Activated CD8-positive, alpha-beta T cell treated with anti-CD3 and anti-CD28 coated beads for 36 hours (primary cell): ENCODE results near the gene NPB. TPM values are rescaled to one million over a fixed set of nuclear protein-coding genes. Genes with fewer than 3 reads are reported as not detected.

Experiments
- ATAC-seq: fragments of 200-7000 bp; cut with Tn5 transposase; one replicate; pipeline ENCODE4 v1.10.0; 2021; ENCODE audit warnings: mild to moderate bottlenecking, moderate library complexity
- CTCF ChIA-PET: fragments of 350-600 bp; sonication (Branson Sonifier 250); formaldehyde crosslinking; loops from one replicate; lab custom pipeline; 2021; ENCODE audit warnings: antibody characterized with exemption; lab: Charles Lee
- POLR2A ChIA-PET: fragments of 350-600 bp; sonication (Branson Sonifier 250); formaldehyde crosslinking; loops from one replicate; lab custom pipeline; 2021; ENCODE audit warnings: antibody characterized with exemption; lab: Charles Lee
- DNase-seq: peaks from one replicate; pipeline ENCODE4 v3.0.0-alpha.2; 2020
- H3K27ac Mint-ChIP-seq: one replicate; pipeline ENCODE4 v1.8.0; 2021; ENCODE audit warnings: mild to moderate bottlenecking, mixed read lengths
- H3K27me3 Mint-ChIP-seq: one replicate; pipeline ENCODE4 v1.8.0; 2021; ENCODE audit warnings: mixed read lengths
- H3K36me3 Mint-ChIP-seq: one replicate; pipeline ENCODE4 v1.8.0; 2021; ENCODE audit warnings: low read depth, mixed read lengths
- H3K4me1 Mint-ChIP-seq: one replicate; pipeline ENCODE4 v1.8.0; 2021; ENCODE audit warnings: low read depth, mixed read lengths
- H3K4me3 Mint-ChIP-seq: one replicate; pipeline ENCODE4 v1.8.0; 2021; ENCODE audit warnings: mild to moderate bottlenecking, moderate library complexity, mixed read lengths
- H3K9me3 Mint-ChIP-seq: one replicate; pipeline ENCODE4 v1.8.0; 2021; ENCODE audit warnings: mixed read lengths
- CTCF ChIP-seq: fragments of 200-600 bp; IDR thresholded peaks from one replicate; pipeline ENCODE4 v1.8.0; 2022; ENCODE audit warnings: antibody characterized with exemption, mild to moderate bottlenecking
- intact Hi-C: fragments of 100-400 bp; cut with micrococcal nuclease; formaldehyde crosslinking; loops from one replicate; pipeline ENCODE4 v1.10.0; 2022
- total RNA-seq, 2 experiments: library from RNA; stranded (reverse); gene quantifications; one replicate each; pipeline ENCODE4 v1.2.3, GENCODE V29; 2021

The NPB gene
- total RNA-seq, 2 experiments from 2014 or later = 0.18 TPM; not detected in 1

GRCh38 chr17:81911277-81911961 is 9.4 kb downstream of the NPB start, which contains the start of gene PCYT2:
TSS of gene PCYT2 (minus strand) at chr17:81911399. CDS start at chr17:81911355, 44 bp downstream.
- intact Hi-C loops = no loop called here
- no peaks in the 10 kb centered on the region for H3K9me3 Mint-ChIP-seq

GRCh38 chr17:81911969-81912368 is 9.9 kb downstream of the NPB start:
- DNase-seq (no peak), ATAC-seq (no peak)
- intact Hi-C loops = no loop called here
- Mint-ChIP-seq H3K4me1 (peaks cover 20% of the 10 kb centered on the region), H3K4me3 (peak overlapping the region; percentile 36), H3K9me3 (no peaks in the 10 kb centered on the region), H3K36me3 (peaks cover 19% of the 10 kb centered on the region), H3K27me3 (no peaks in the 10 kb centered on the region), H3K27ac (no peak overlapping the region)
- ChIA-PET POLR2A (interaction anchor here (0.8 to 1.2 kb wide), 2 partner anchors 13 to 16 kb away, joined by 3 read pairs; partner anchors contain the start of gene MAFG), CTCF (interaction anchor here (1.9 kb wide), 1 partner anchor 43 kb away, joined by 4 read pairs; no protein-coding TSS in a partner anchor)
- TF ChIP-seq CTCF = no peak

More at GRCh38 chr17:81911277-81911961, 9.4 kb downstream of the NPB start, which contains the start of gene PCYT2:
- H3K4me3 Mint-ChIP-seq = peak within 1 kb of the TSS; percentile 84
- H3K27me3 Mint-ChIP-seq = no peaks in the 10 kb centered on the region
- peaks cover 16% of the 10 kb centered on the region for H3K4me1 Mint-ChIP-seq
- TF ChIP-seq CTCF = no peak
- ChIA-PET CTCF (no interaction called here), POLR2A (interaction anchor here (0.8 to 1.6 kb wide), 3 partner anchors 12 to 16 kb away, joined by 3 to 6 read pairs (median 6); partner anchors contain the start of gene MAFG)
- ATAC-seq (peak; percentile 96), DNase-seq (peak; percentile 94)
- no peak within 1 kb of the TSS for H3K27ac Mint-ChIP-seq
- H3K36me3 Mint-ChIP-seq = peaks cover 17% of the 10 kb centered on the region

GRCh38 chr17:81912441-81913309 is 10.6 kb downstream of the NPB start:
- no peak overlapping the region for H3K27ac Mint-ChIP-seq
- H3K36me3 Mint-ChIP-seq = peaks cover 22% of the 10 kb centered on the region
- intact Hi-C loops = no loop called here

GRCh38 chr17:81913394-81914102 is 11.5 kb downstream of the NPB start:
- H3K4me3 Mint-ChIP-seq = no peak overlapping the region
- peaks cover 27% of the 10 kb centered on the region for H3K4me1 Mint-ChIP-seq
- DNase-seq (no peak), ATAC-seq (no peak)
- H3K9me3 Mint-ChIP-seq = no peaks in the 10 kb centered on the region
- peaks cover 22% of the 10 kb centered on the region for H3K36me3 Mint-ChIP-seq
- intact Hi-C loops = no loop called here
- ChIA-PET CTCF (interaction anchor here (0.9 to 1.9 kb wide), 4 partner anchors 8 to 44 kb away, joined by 3 to 4 read pairs (median 4); partner anchors contain the start of gene MAFG), POLR2A (interaction anchor here (0.9 to 2.6 kb wide), 5 partner anchors 10 to 29 kb away, joined by 3 to 9 read pairs (median 3); partner anchors contain the start of genes MAFG and PYCR1)
- no peak for TF ChIP-seq CTCF
- no peaks in the 10 kb centered on the region for H3K27me3 Mint-ChIP-seq
- H3K27ac Mint-ChIP-seq = no peak overlapping the region

More at GRCh38 chr17:81912441-81913309, 10.6 kb downstream of the NPB start:
- H3K27me3 Mint-ChIP-seq = no peaks in the 10 kb centered on the region
- H3K4me1 Mint-ChIP-seq = peaks cover 24% of the 10 kb centered on the region
- no peak for TF ChIP-seq CTCF
- no peak for ATAC-seq
- no peaks in the 10 kb centered on the region for H3K9me3 Mint-ChIP-seq
- DNase-seq = no peak
- ChIA-PET POLR2A (interaction anchor here (0.8 to 2.6 kb wide), 6 partner anchors 11 to 28 kb away, joined by 3 to 9 read pairs (median 3); partner anchors contain the start of genes MAFG and PYCR1), CTCF (interaction anchor here (0.9 to 1.9 kb wide), 3 partner anchors 12 to 43 kb away, joined by 3 to 4 read pairs (median 3); partner anchors contain the start of gene MAFG)
- H3K4me3 Mint-ChIP-seq = no peak overlapping the region
